ENCODE results near the gene FH. TPM values are rescaled to one million over a fixed set of nuclear protein-coding genes. Genes with fewer than 3 reads are reported as not detected.

The FH gene
- total RNA-seq, 1 experiment from 2014 or later: 215 TPM

DNA sequence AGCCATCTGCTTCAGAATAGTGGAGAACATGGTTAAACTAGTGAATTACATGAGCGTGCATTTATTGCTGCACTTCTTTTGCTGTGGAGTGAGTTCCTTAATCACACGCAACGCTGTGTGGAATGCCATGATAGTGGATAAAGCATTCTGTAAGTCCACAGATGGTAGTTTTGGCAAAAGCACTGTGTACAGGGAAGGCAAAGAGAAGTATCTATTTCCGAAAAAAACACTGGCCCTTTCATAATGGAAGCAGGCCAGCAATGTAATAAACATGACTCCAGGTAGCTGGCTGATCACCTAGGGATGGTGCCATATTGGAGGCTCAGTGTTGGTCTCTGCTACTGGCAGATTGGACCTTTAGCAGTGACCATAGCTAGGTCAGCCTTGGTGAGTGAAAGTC lies 67.6 kb downstream of the FH start:
- BruUV-seq (replicated peaks): no TSS peak
- CTCF ChIA-PET: interaction anchor here (0.6 to 0.9 kb wide), 3 partner anchors 47 to 452 kb away, joined by 3 read pairs; no protein-coding TSS in a partner anchor

More for the DNA sequence above, 67.6 kb downstream of the FH start:
- Mint-ChIP-seq H3K27me3 (ENCODE audit: insufficient read depth, unreplicated experiment) (no peaks in the 10 kb centered on the region), H3K27ac (ENCODE audit: low read depth, unreplicated experiment) (no peak overlapping the region), H3K36me3 (ENCODE audit: insufficient read depth, unreplicated experiment) (no peaks in the 10 kb centered on the region), H3K9me3 (ENCODE audit: unreplicated experiment) (no peaks in the 10 kb centered on the region), H3K4me3 (ENCODE audit: unreplicated experiment) (no peak overlapping the region), H3K4me1 (ENCODE audit: insufficient read depth, unreplicated experiment) (peaks cover 8% of the 10 kb centered on the region)
- DNase-seq (ENCODE audit: unreplicated experiment): no peak
- TF ChIP-seq, protein P1, sequence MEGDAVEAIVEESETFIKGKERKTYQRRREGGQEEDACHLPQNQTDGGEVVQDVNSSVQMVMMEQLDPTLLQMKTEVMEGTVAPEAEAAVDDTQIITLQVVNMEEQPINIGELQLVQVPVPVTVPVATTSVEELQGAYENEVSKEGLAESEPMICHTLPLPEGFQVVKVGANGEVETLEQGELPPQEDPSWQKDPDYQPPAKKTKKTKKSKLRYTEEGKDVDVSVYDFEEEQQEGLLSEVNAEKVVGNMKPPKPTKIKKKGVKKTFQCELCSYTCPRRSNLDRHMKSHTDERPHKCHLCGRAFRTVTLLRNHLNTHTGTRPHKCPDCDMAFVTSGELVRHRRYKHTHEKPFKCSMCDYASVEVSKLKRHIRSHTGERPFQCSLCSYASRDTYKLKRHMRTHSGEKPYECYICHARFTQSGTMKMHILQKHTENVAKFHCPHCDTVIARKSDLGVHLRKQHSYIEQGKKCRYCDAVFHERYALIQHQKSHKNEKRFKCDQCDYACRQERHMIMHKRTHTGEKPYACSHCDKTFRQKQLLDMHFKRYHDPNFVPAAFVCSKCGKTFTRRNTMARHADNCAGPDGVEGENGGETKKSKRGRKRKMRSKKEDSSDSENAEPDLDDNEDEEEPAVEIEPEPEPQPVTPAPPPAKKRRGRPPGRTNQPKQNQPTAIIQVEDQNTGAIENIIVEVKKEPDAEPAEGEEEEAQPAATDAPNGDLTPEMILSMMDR (IDR thresholded peaks at IDR 0.05; ENCODE audit: unreplicated experiment): no peak
- POLR2A ChIA-PET: no interaction called here
- intact Hi-C loops (cut with micrococcal nuclease): no loop called here

Other genes starting within 250 kb of the FH start
- gene RGS7, start 162.6 kb downstream of the FH start, total RNA-seq (2022): 0.42 and 0.61 TPM in 2 replicates
- gene KMO, start 12.6 kb upstream of the FH start, total RNA-seq (2022): 1.2 and 1.8 TPM in 2 replicates
- gene CHML, start 120.6 kb upstream of the FH start, total RNA-seq (2022): 33.7 and 33.8 TPM in 2 replicates
- gene OPN3, start 120.6 kb upstream of the FH start, total RNA-seq (2022): 45.6 and 56.1 TPM in 2 replicates
- gene WDR64, start 132.5 kb upstream of the FH start, total RNA-seq (2022): not detected in 2 replicates